GM12872 (cell line): ENCODE measurements around the gene TMEM131L.

Experiments used
- CTCF ChIP-seq: IDR thresholded peaks from 3 replicates; pipeline ENCODE4 v1.5.1; 2011; ENCODE audit warnings: low read depth, mild to moderate bottlenecking, low read length, moderate library complexity; ENCODE audit not compliant: insufficient read depth

TMEM131L gene

GRCh38 chr4:153466949-153467896 lies 1.1 kb downstream of the TMEM131L start:
- TF ChIP-seq CTCF, result no peak

- no peak for TF ChIP-seq CTCF
These were observed 1.7 kb downstream of the TMEM131L start for GRCh38 chr4:153467897-153468262.

GRCh38 chr4:153468587-153468986 lies 2.4 kb downstream of the TMEM131L start:
- TF ChIP-seq CTCF, result 0 out of 3 replicates have a peak, but pooled peaks have one; percentile 23

- TF ChIP-seq CTCF, result no peak
These were observed 2.9 kb downstream of the TMEM131L start for GRCh38 chr4:153469031-153469430.

GRCh38 chr4:153471698-153472093 lies 5.5 kb downstream of the TMEM131L start:
- TF ChIP-seq CTCF, result no peak

GRCh38 chr4:153472122-153473037 lies 6.2 kb downstream of the TMEM131L start:
- TF ChIP-seq CTCF, result no peak

- TF ChIP-seq CTCF, result no peak
These were observed 8.1 kb downstream of the TMEM131L start for GRCh38 chr4:153474251-153474650.
